ENCODE data around the gene CCDC149. TPM values are rescaled to one million over a fixed set of nuclear protein-coding genes. Genes with fewer than 3 reads are reported as not detected.

Gene CCDC149
- total RNA-seq, 1 experiment from 2014 or later, result 7.9 TPM

- H3K27ac ChIP-seq (ENCODE audit: low read length), result peak overlapping the region; percentile 49
- ATAC-seq, result peak; percentile 39
- TF ChIP-seq EZH2 (IDR thresholded peaks at IDR 0.05; ENCODE audit: low read length, unreplicated experiment), result no peak
- TF ChIP-seq CTCF (conservative IDR thresholded peaks at IDR 0.05; ENCODE audit: low read depth, low read length), result no peak
- no peak for TF ChIP-seq EZH2phosphoT487 (IDR thresholded peaks at IDR 0.05; ENCODE audit: borderline replicate concordance, low read length)
- H3K4me1 ChIP-seq (ENCODE audit: insufficient read depth, low read length), result peaks cover 31% of the 10 kb centered on the region
- intact Hi-C loops (cut with micrococcal nuclease), result no loop called here
- ChIA-PET CTCF (no interaction called here), POLR2A (ENCODE audit: unreplicated experiment) (interaction anchor here (0.6 to 0.7 kb wide), 2 partner anchors 22 to 223 kb away, joined by 4 to 6 read pairs; no protein-coding TSS in a partner anchor)
- peak; percentile 48 for DNase-seq
- no peak overlapping the region for H3K9ac ChIP-seq (ENCODE audit: low read length)
- H2AFZ ChIP-seq (ENCODE audit: low read length), result no peak overlapping the region
- H3K4me2 ChIP-seq (ENCODE audit: low read length), result peak overlapping the region; percentile 27; the same call in 1 of the 2 replicates
- no peaks in the 10 kb centered on the region for H3K9me3 ChIP-seq (ENCODE audit: low read length)
- no peaks in the 10 kb centered on the region for H3F3A ChIP-seq (ENCODE audit: low read length, unreplicated experiment)
- no peaks in the 10 kb centered on the region for H4K20me1 ChIP-seq (ENCODE audit: low read length)
- no peaks in the 10 kb centered on the region for H3K79me2 ChIP-seq (ENCODE audit: low read length)
- no peaks in the 10 kb centered on the region for H3K36me3 ChIP-seq (ENCODE audit: low read depth, low read length)
- no peaks in the 10 kb centered on the region for H3K9me2 ChIP-seq (replicated peaks; ENCODE audit: low read length)
- H3K4me3 ChIP-seq (ENCODE audit: low read length), result no peak overlapping the region
- no TSS peak for BruUV-seq (replicated peaks)
- no peaks in the 10 kb centered on the region for H3K27me3 ChIP-seq (ENCODE audit: low read length)
Observed at GRCh38 chr4:24775032-24775605, 137.7 kb downstream of the CCDC149 start.

- TF ChIP-seq CTCF (conservative IDR thresholded peaks at IDR 0.05; ENCODE audit: low read depth, low read length) (no peak), EZH2phosphoT487 (IDR thresholded peaks at IDR 0.05; ENCODE audit: borderline replicate concordance, low read length) (no peak), EZH2 (IDR thresholded peaks at IDR 0.05; ENCODE audit: low read length, unreplicated experiment) (no peak)
- H3K27ac ChIP-seq (ENCODE audit: low read length), result peak overlapping the region; percentile 49
- H3K9ac ChIP-seq (ENCODE audit: low read length), result no peak overlapping the region
- no peaks in the 10 kb centered on the region for H4K20me1 ChIP-seq (ENCODE audit: low read length)
- CTCF ChIA-PET, result no interaction called here
- H3K9me2 ChIP-seq (replicated peaks; ENCODE audit: low read length), result no peaks in the 10 kb centered on the region
- ATAC-seq, result peak; percentile 47
- H3K36me3 ChIP-seq (ENCODE audit: low read depth, low read length), result no peaks in the 10 kb centered on the region
- H3K27me3 ChIP-seq (ENCODE audit: low read length), result no peaks in the 10 kb centered on the region
- no peaks in the 10 kb centered on the region for H3F3A ChIP-seq (ENCODE audit: low read length, unreplicated experiment)
- H2AFZ ChIP-seq (ENCODE audit: low read length), result no peak overlapping the region
- no peaks in the 10 kb centered on the region for H3K9me3 ChIP-seq (ENCODE audit: low read length)
- H3K4me2 ChIP-seq (ENCODE audit: low read length), result peak overlapping the region; percentile 27
- peaks cover 38% of the 10 kb centered on the region for H3K4me1 ChIP-seq (ENCODE audit: insufficient read depth, low read length)
- POLR2A ChIA-PET (ENCODE audit: unreplicated experiment), result interaction anchor here (0.7 kb wide), 1 partner anchor 223 kb away, joined by 6 read pairs; no protein-coding TSS in a partner anchor
- no TSS peak for BruUV-seq (replicated peaks)
- intact Hi-C loops (cut with micrococcal nuclease), result no loop called here
- no peak overlapping the region for H3K4me3 ChIP-seq (ENCODE audit: low read length)
- peak; percentile 60 for DNase-seq
- no peaks in the 10 kb centered on the region for H3K79me2 ChIP-seq (ENCODE audit: low read length)
Observed at GRCh38 chr4:24774452-24774851, 138.4 kb downstream of the CCDC149 start.

GRCh38 chr4:24772952-24773351 is 139.9 kb downstream of the CCDC149 start:
- H3K9me2 ChIP-seq (replicated peaks; ENCODE audit: low read length), result no peaks in the 10 kb centered on the region
- no peak for ATAC-seq
- H3K36me3 ChIP-seq (ENCODE audit: low read depth, low read length), result no peaks in the 10 kb centered on the region
- no peak overlapping the region for H3K9ac ChIP-seq (ENCODE audit: low read length)
- no peak overlapping the region for H3K4me3 ChIP-seq (ENCODE audit: low read length)
- POLR2A ChIA-PET (ENCODE audit: unreplicated experiment), result no interaction called here
- peaks cover 41% of the 10 kb centered on the region for H3K4me1 ChIP-seq (ENCODE audit: insufficient read depth, low read length)
- H3K79me2 ChIP-seq (ENCODE audit: low read length), result no peaks in the 10 kb centered on the region
- CTCF ChIA-PET, result no interaction called here
- no peak overlapping the region for H3K27ac ChIP-seq (ENCODE audit: low read length)
- TF ChIP-seq EZH2 (IDR thresholded peaks at IDR 0.05; ENCODE audit: low read length, unreplicated experiment), result no peak
- no peak for TF ChIP-seq CTCF (conservative IDR thresholded peaks at IDR 0.05; ENCODE audit: low read depth, low read length)
- TF ChIP-seq EZH2phosphoT487 (IDR thresholded peaks at IDR 0.05; ENCODE audit: borderline replicate concordance, low read length), result no peak
- H3K27me3 ChIP-seq (ENCODE audit: low read length), result no peaks in the 10 kb centered on the region
- no peak overlapping the region for H2AFZ ChIP-seq (ENCODE audit: low read length)
- H3K4me2 ChIP-seq (ENCODE audit: low read length), result no peak overlapping the region
- H4K20me1 ChIP-seq (ENCODE audit: low read length), result no peaks in the 10 kb centered on the region
- intact Hi-C loops (cut with micrococcal nuclease), result no loop called here
- no peaks in the 10 kb centered on the region for H3F3A ChIP-seq (ENCODE audit: low read length, unreplicated experiment)
- no TSS peak for BruUV-seq (replicated peaks)
- H3K9me3 ChIP-seq (ENCODE audit: low read length), result no peaks in the 10 kb centered on the region
- no peak for DNase-seq
